H1 (cell line): ENCODE data around the gene CCDC88C. TPM values are rescaled to one million over a fixed set of nuclear protein-coding genes. Genes with fewer than 3 reads are reported as not detected.

ENCODE experiments used
- CTCF ChIA-PET: fragments of 300-600 bp; sonication (Branson Sonifier 250); formaldehyde crosslinking; loops from one replicate; lab custom pipeline; 2021; ENCODE audit not compliant: partially characterized antibody; lab: Charles Lee
- POLR2A ChIA-PET: fragments of 300-600 bp; sonication (Branson Sonifier 250); formaldehyde crosslinking; loops from one replicate; lab custom pipeline; 2021; ENCODE audit warnings: inconsistent platforms; ENCODE audit not compliant: partially characterized antibody; lab: Charles Lee
- DNase-seq, 2 experiments: peaks; one replicate each; pipeline versions ENCODE4 v3.0.0 to v3.0.0-alpha.2; 2010 to 2022; ENCODE audit warnings: low spot score in 2 of 2, low read depth in 1 of 2, mixed read lengths in 1 of 2
- FAIRE-seq: peaks from 2 replicates; lab custom pipeline; 2011; peaks lifted over from hg19 to GRCh38; lab: Jason Lieb, UNC
- H2AFZ ChIP-seq: 2 replicates; pipeline ENCODE4 v1.8.1; 2012; ENCODE audit warnings: low read length, inconsistent platforms
- H2AK5ac ChIP-seq: 2 replicates; pipeline ENCODE4 v1.6.1; 2013; ENCODE audit warnings: low read depth, low read length
- H2BK120ac ChIP-seq: replicated peaks from 2 replicates; pipeline ENCODE3; 2013; ENCODE audit warnings: low read depth, low read length, inconsistent platforms
- H2BK12ac ChIP-seq: 2 replicates; pipeline ENCODE4 v1.6.1; 2013; ENCODE audit warnings: low read depth, low read length
- H2BK15ac ChIP-seq: 2 replicates; pipeline ENCODE4 v1.6.1; 2013; ENCODE audit warnings: low read length
- H2BK20ac ChIP-seq: 2 replicates; pipeline ENCODE4 v1.6.1; 2013; ENCODE audit warnings: low read length
- H2BK5ac ChIP-seq: 2 replicates; pipeline ENCODE4 v1.6.1; 2013; ENCODE audit warnings: low read depth, low read length
- H3K14ac ChIP-seq: 2 replicates; pipeline ENCODE4 v1.6.1; 2013; ENCODE audit warnings: inconsistent platforms; ENCODE audit not compliant: insufficient read length
- H3K18ac ChIP-seq: 2 replicates; pipeline ENCODE4 v1.6.1; 2013; ENCODE audit warnings: low read length; ENCODE audit errors: extremely low read depth
- H3K23ac ChIP-seq: 2 replicates; pipeline ENCODE4 v1.6.1; 2013; ENCODE audit warnings: inconsistent platforms; ENCODE audit not compliant: insufficient read length
- H3K23me2 ChIP-seq: 2 replicates; pipeline ENCODE4 v1.6.1; 2013; ENCODE audit warnings: low read depth, low read length
- H3K27ac ChIP-seq: 2 replicates; pipeline ENCODE4 v1.6.1; 2011; ENCODE audit warnings: low read depth, low read length, inconsistent platforms
- H3K27me3 ChIP-seq, 4 experiments: replicated peaks in 1 of 4; 1 replicate in 1 of 4; 2 replicates in 3 of 4; pipeline versions ENCODE4 v1.6.1 to v1.8.1; 2011 to 2013; ENCODE audit warnings: low read length in 3 of 4, mild to moderate bottlenecking in 3 of 4, inconsistent platforms in 2 of 4, mixed read lengths in 2 of 4, moderate library complexity in 1 of 4; ENCODE audit not compliant: control insufficient read depth in 3 of 4, insufficient read depth in 3 of 4; ENCODE audit errors: extremely low read depth in 1 of 4
- H3K36me3 ChIP-seq, 4 experiments: 2 replicates each; pipeline versions ENCODE4 v1.6.1 to v1.8.1; 2011 to 2013; ENCODE audit warnings: mild to moderate bottlenecking in 4 of 4, low read length in 3 of 4, moderate library complexity in 2 of 4, control low read depth in 1 of 4, inconsistent platforms in 1 of 4; ENCODE audit not compliant: insufficient read depth in 4 of 4, control insufficient read depth in 2 of 4
- H3K4ac ChIP-seq: replicated peaks from 2 replicates; pipeline ENCODE3; 2013; ENCODE audit warnings: low read length, low read depth, mixed read lengths, inconsistent platforms; ENCODE audit not compliant: insufficient read length
- H3K4me1 ChIP-seq, 4 experiments: replicated peaks in 1 of 4; 1 replicate in 1 of 4; 2 replicates in 3 of 4; pipeline versions ENCODE4 v1.6.1 to v1.8.1; 2011 to 2013; ENCODE audit warnings: low read length in 3 of 4, inconsistent platforms in 2 of 4, mixed read lengths in 1 of 4; ENCODE audit not compliant: insufficient read depth in 4 of 4, control insufficient read depth in 3 of 4
- H3K4me2 ChIP-seq, 2 experiments: 2 replicates each; pipeline versions ENCODE4 v1.6.1 to v1.8.1; 2011 to 2013; ENCODE audit warnings: low read depth in 2 of 2, low read length in 2 of 2, control low read depth in 1 of 2, inconsistent platforms in 1 of 2, mild to moderate bottlenecking in 1 of 2; ENCODE audit not compliant: insufficient read depth in 1 of 2
- H3K4me3 ChIP-seq, 4 experiments: fragments of 200-600, 300-600 bp in 1 of 4; sonication (generic), shearing (Covaris generic), sonication (Bioruptor Twin) in 1 of 4; 2 replicates each; pipeline versions ENCODE4 v1.5.1 to v1.8.1; 2011 to 2016; ENCODE audit warnings: low read length in 4 of 4, low read depth in 3 of 4, control low read depth in 2 of 4, inconsistent platforms in 2 of 4, mild to moderate bottlenecking in 2 of 4, mixed read lengths in 1 of 4, moderate library complexity in 1 of 4; ENCODE audit not compliant: insufficient read depth in 2 of 4; ENCODE audit errors: extremely low read depth in 1 of 4
- H3K56ac ChIP-seq: replicated peaks from 2 replicates; pipeline ENCODE3; 2013; ENCODE audit warnings: low read depth, mild to moderate bottlenecking, mixed read lengths, low read length, inconsistent platforms; ENCODE audit not compliant: insufficient read length
- H3K79me1 ChIP-seq: 2 replicates; pipeline ENCODE4 v1.6.1; 2013; ENCODE audit warnings: low read depth, low read length, control low read depth
- H3K79me2 ChIP-seq, 2 experiments: 2 replicates each; pipeline versions ENCODE4 v1.6.1 to v1.8.1; 2012 to 2013; ENCODE audit warnings: low read length in 2 of 2, mild to moderate bottlenecking in 2 of 2, inconsistent platforms in 1 of 2; ENCODE audit not compliant: insufficient read depth in 2 of 2, control insufficient read depth in 1 of 2
- H3K9ac ChIP-seq, 4 experiments: replicated peaks in 1 of 4; 1 replicate in 1 of 4; 2 replicates in 3 of 4; pipeline versions ENCODE4 v1.6.1 to v1.8.1; 2011 to 2013; ENCODE audit warnings: low read depth in 3 of 4, low read length in 3 of 4, control low read depth in 2 of 4, mild to moderate bottlenecking in 2 of 4, moderate library complexity in 2 of 4, inconsistent platforms in 1 of 4; ENCODE audit errors: extremely low read depth in 1 of 4
- H3K9me3 ChIP-seq, 2 experiments: 2 replicates each; pipeline versions ENCODE4 v1.6.1 to v1.8.1; 2012 to 2013; ENCODE audit warnings: mild to moderate bottlenecking in 2 of 2, moderate library complexity in 2 of 2, control low read depth in 1 of 2, inconsistent platforms in 1 of 2, low read depth in 1 of 2, low read length in 1 of 2, mixed read lengths in 1 of 2; ENCODE audit not compliant: insufficient read depth in 2 of 2
- H4K20me1 ChIP-seq, 2 experiments: replicated peaks in 1 of 2; 2 replicates each; pipeline versions ENCODE3 to v1.8.1; 2011 to 2013; ENCODE audit warnings: inconsistent platforms in 2 of 2, low read length in 2 of 2, mild to moderate bottlenecking in 1 of 2; ENCODE audit not compliant: insufficient read depth in 2 of 2, control insufficient read depth in 1 of 2
- H4K5ac ChIP-seq: 2 replicates; pipeline ENCODE4 v1.6.1; 2013; ENCODE audit warnings: low read length, low read depth, mixed read lengths, inconsistent platforms; ENCODE audit not compliant: insufficient read length
- H4K8ac ChIP-seq: 2 replicates; pipeline ENCODE4 v1.8.0; 2013; ENCODE audit warnings: mild to moderate bottlenecking, moderate library complexity, low read length, inconsistent platforms; ENCODE audit not compliant: insufficient read depth; ENCODE audit errors: extremely low read depth
- H4K91ac ChIP-seq: replicated peaks from 2 replicates; pipeline ENCODE3; 2013; ENCODE audit warnings: low read length, mixed read lengths, inconsistent platforms; ENCODE audit not compliant: insufficient read length
- BACH1 ChIP-seq: IDR thresholded peaks from 2 replicates; pipeline ENCODE4 v1.6.1; 2012; ENCODE audit warnings: low read length, improper control_type of control experiment
- EP300 ChIP-seq, 2 experiments: IDR thresholded peaks; 1 replicate in 1 of 2; 2 replicates in 1 of 2; pipeline ENCODE4 v1.6.1; 2011 to 2012; ENCODE audit warnings: low read depth in 2 of 2, low read length in 2 of 2, mild to moderate bottlenecking in 2 of 2, borderline replicate concordance in 1 of 2, inconsistent platforms in 1 of 2, moderate library complexity in 1 of 2
- HDAC2 ChIP-seq, 2 experiments: fragments of 300-600 bp in 1 of 2; sonication (generic) in 1 of 2; IDR thresholded peaks; 2 replicates each; pipeline ENCODE4 v1.6.1; 2011 to 2012; ENCODE audit warnings: low read depth in 2 of 2, low read length in 2 of 2, mild to moderate bottlenecking in 2 of 2, moderate library complexity in 2 of 2, borderline replicate concordance in 1 of 2, inconsistent platforms in 1 of 2
- PHF8 ChIP-seq: fragments of 200-600 bp; sonication (generic); conservative IDR thresholded peaks from 2 replicates; pipeline ENCODE4 v1.7.1; 2012; ENCODE audit warnings: low read depth, mild to moderate bottlenecking, inconsistent platforms, low read length, moderate library complexity
- POLR2A ChIP-seq, 2 experiments: IDR thresholded peaks; 1 replicate in 1 of 2; 2 replicates in 1 of 2; pipeline ENCODE4 v1.6.1; 2011; ENCODE audit warnings: low read depth in 2 of 2, low read length in 2 of 2, mild to moderate bottlenecking in 2 of 2; ENCODE audit errors: control extremely low read depth in 1 of 2
- SUZ12 ChIP-seq: fragments of 200-600 bp; sonication (generic); IDR thresholded peaks from 2 replicates; pipeline ENCODE4 v1.6.1; 2012; ENCODE audit warnings: mild to moderate bottlenecking, inconsistent platforms, low read length, moderate library complexity, mixed read lengths
- TBP ChIP-seq: IDR thresholded peaks from 2 replicates; pipeline ENCODE4 v1.6.1; 2011; ENCODE audit warnings: low read depth, low read length, improper control_type of control experiment
- WGBS, 2 experiments: shearing (Covaris generic) in 1 of 2; methylation state at CpG; one replicate each; pipeline versions ENCODE4 v1.1.6 to v1.1.7; 2013 to 2015; ENCODE audit warnings: low lambda C conversion rate in 2 of 2, mixed read lengths in 2 of 2, inconsistent platforms in 1 of 2, low coverage in 1 of 2, missing lambda C conversion rate in 1 of 2; ENCODE audit not compliant: insufficient replicate concordance in 2 of 2, insufficient coverage in 1 of 2, insufficient read length in 1 of 2; ENCODE audit errors: extremely low coverage in 1 of 2, missing lambda C conversion rate in 1 of 2; 5-methylcytosine and 5-hydroxymethylcytosine counted together
- polyA plus RNA-seq, 7 experiments: library from polyadenylated mRNA; depleted of rRNA in 3 of 7; stranded (reverse) in 5 of 7; unstranded in 2 of 7; fragments of >200 nt in 5 of 7; fragments of 200-250 nt in 2 of 7; gene quantifications; 1 replicate in 5 of 7; 2 replicates in 1 of 7; 4 replicates in 1 of 7; pipeline versions ENCODE4 v1.2.1 to v1.2.3, GENCODE V29; 2011 to 2013; ENCODE audit warnings: missing spikeins in 2 of 7, mixed read lengths in 2 of 7
- total RNA-seq: library from RNA; stranded (reverse); fragmentation: NEBNext Ultra II Directional; extraction: Animal tissue kit (Norgen Biotek cat#: 25700); gene quantifications from 2 replicates; pipeline ENCODE4 v1.2.1, GENCODE V29; 2021
- TF ChIP-seq, protein P1 (sequence below): IDR thresholded peaks from 2 replicates; pipeline ENCODE4 v1.6.1; 2012; ENCODE audit warnings: inconsistent platforms

Gene CCDC88C
- total and polyA plus RNA-seq, 2 of the 8 experiments (the other 6 are each of a cell fraction or from before 2014, with no cell fraction given) = 10.3 to 57.7 TPM

DNA sequence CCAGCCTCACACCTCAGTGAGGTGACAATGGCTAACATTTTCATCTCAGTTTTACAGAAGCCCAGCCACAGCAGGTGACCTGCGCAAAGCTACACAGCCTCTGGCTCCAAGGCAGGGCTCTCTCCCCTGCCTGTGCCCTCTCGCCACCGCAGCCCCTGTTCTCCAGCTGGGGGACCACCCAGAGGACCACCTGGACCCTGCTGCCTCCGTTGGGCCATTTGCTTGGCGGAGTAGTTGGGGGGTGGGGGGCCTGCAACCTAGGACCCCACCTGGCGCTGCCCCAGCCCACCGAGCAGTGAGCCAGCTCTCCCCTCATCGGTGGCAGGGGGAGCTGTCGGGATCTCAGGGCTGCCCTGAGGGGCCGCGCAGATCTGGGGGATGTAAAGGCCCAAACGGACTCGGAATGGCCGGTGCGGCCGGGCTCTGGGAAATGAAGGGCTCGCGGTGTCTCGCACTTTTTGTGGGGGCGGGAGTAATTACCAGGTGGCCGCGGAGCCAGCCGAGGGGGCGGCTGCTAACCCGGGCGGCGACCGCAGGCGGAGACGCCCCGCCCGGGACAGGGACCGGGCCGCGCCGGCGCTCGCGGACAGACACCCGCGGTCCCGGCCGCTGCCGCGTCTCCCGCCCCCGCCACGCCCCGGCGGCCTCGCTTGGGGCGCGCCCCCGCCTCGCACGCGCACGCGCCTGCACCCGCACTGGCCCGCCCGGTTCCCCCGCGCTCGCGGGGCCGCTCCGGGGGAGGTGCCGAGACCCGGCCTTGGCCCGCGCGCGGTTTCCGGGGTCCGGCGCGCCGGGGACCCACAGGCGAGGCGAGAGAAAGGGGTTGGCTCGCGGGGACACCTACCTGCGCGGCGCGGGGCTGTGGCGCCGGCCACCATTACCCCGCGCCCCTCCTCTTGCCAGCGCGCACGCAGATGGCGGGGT is 164.5 kb downstream of the CCDC88C start:
- H4K20me1 ChIP-seq = no peaks in the 10 kb centered on the region
- H3K27ac ChIP-seq = no peak overlapping the region
- peaks cover 15% of the 10 kb centered on the region for H3K23me2 ChIP-seq
- H3K23ac ChIP-seq = no peak overlapping the region
- H2AK5ac ChIP-seq = no peak overlapping the region
- peak overlapping the region; percentile 73 to 95 for H3K4me2 ChIP-seq
- WGBS, 2 experiments = 3% methylated on average over 44 of the region's 95 CpGs; no CpG with 5 or more reads in 1 of the 2 experiments
- no peaks in the 10 kb centered on the region for H3K9me3 ChIP-seq
- ChIA-PET CTCF (interaction anchor here (0.9 to 3.7 kb wide), 13 partner anchors 8 to 136 kb away, joined by 3 to 22 read pairs (median 5); partner anchors contain the start of gene GPR68), POLR2A (interaction anchor here (1.1 to 3.7 kb wide), 3 partner anchors 11 to 29 kb away, joined by 3 to 15 read pairs (median 3); no protein-coding TSS in a partner anchor)
- H2AFZ ChIP-seq = peak overlapping the region; percentile 88
- peak overlapping the region; percentile 39 for H3K56ac ChIP-seq
- H2BK5ac ChIP-seq = no peak overlapping the region
- no peak overlapping the region for H3K4ac ChIP-seq
- no peaks in the 10 kb centered on the region for H3K79me2 ChIP-seq
- DNase-seq (peak in 1 of 2 experiments; percentile 81), FAIRE-seq (no peak)
- H4K91ac ChIP-seq = no peak overlapping the region
- H3K36me3 ChIP-seq = no peaks in the 10 kb centered on the region
- no peak overlapping the region for H2BK120ac ChIP-seq
- peak overlapping the region; percentile 77 for H4K8ac ChIP-seq
- peak overlapping the region; percentile 71 for H3K18ac ChIP-seq
- H3K14ac ChIP-seq = no peak overlapping the region
- peaks cover 0 to 16% (median 9%) of the 10 kb centered on the region in 4 experiments; a peak in 6 of 7 replicates for H3K27me3 ChIP-seq
- H3K4me1 ChIP-seq = peaks cover 0 to 10% (median 8%) of the 10 kb centered on the region in 4 experiments; a peak in 6 of 7 replicates
- H3K4me3 ChIP-seq = peak overlapping the region; percentile 60 to 81 (median 65)
- no peaks in the 10 kb centered on the region for H3K79me1 ChIP-seq
- H3K9ac ChIP-seq = peak overlapping the region in 3 of 4 experiments; percentile 23 to 46 (median 25); a peak in 3 of 7 replicates
- H2BK12ac ChIP-seq = peak overlapping the region; percentile 90; the same call in 1 of the 2 replicates
- H2BK15ac ChIP-seq = peak overlapping the region; percentile 72; the same call in 1 of the 2 replicates
- H4K5ac ChIP-seq = no peak overlapping the region
- no peak overlapping the region for H2BK20ac ChIP-seq
- TF ChIP-seq BACH1 = peak; percentile 3; the same call in 1 of the 2 replicates
- TF ChIP-seq TBP = peak; percentile 22; the same call in 1 of the 2 replicates
- TF ChIP-seq SUZ12 = peak; percentile 40; the same call in 1 of the 2 replicates
- no peak for TF ChIP-seq EP300 (IDR thresholded peaks at IDR 0.05; ENCODE audit: borderline replicate concordance in 1 of 2, low read depth in 2 of 2, low read length in 2 of 2)
- TF ChIP-seq POLR2A (IDR thresholded peaks at IDR 0.05; ENCODE audit: control extremely low read depth in 1 of 2, low read depth in 2 of 2, low read length in 2 of 2) = no peak
- TF ChIP-seq PHF8 = peak; percentile 45; the same call in 1 of the 2 replicates
- TF ChIP-seq, protein P1, sequence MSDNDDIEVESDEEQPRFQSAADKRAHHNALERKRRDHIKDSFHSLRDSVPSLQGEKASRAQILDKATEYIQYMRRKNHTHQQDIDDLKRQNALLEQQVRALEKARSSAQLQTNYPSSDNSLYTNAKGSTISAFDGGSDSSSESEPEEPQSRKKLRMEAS = no peak
- TF ChIP-seq HDAC2 (IDR thresholded peaks at IDR 0.05; ENCODE audit: borderline replicate concordance in 1 of 2, low read depth in 2 of 2, low read length in 2 of 2) = 0 out of 4 replicates have a peak, but pooled peaks of 1 of the 2 experiments have one; percentile 5
